Endothelial cell of umbilical vein (primary cell): Measurements from ENCODE around the gene INHA.

Source experiments
- CTCF ChIP-seq, 2 donors: IDR thresholded peaks; 1 replicate in 1 of 2; 2 replicates in 1 of 2; pipeline ENCODE4 v1.5.1; 2011; ENCODE audit warnings: low read length in 2 of 2, mild to moderate bottlenecking in 2 of 2, moderate library complexity in 2 of 2, control low read depth in 1 of 2, inconsistent platforms in 1 of 2, low read depth in 1 of 2; ENCODE audit not compliant: insufficient read depth in 1 of 2; ENCODE audit errors: extremely low read depth in 1 of 2
- EZH2 ChIP-seq: IDR thresholded peaks from 2 replicates; pipeline ENCODE4 v1.6.1; 2012; ENCODE audit warnings: borderline replicate concordance, low read depth, mild to moderate bottlenecking, moderate library complexity, low read length, inconsistent platforms; ENCODE audit not compliant: severe bottlenecking
- POLR2A ChIP-seq: IDR thresholded peaks from 2 replicates; pipeline ENCODE4 v1.6.1; 2012; ENCODE audit warnings: low read depth, mild to moderate bottlenecking, control low read depth, low read length

GRCh38 chr2:219554350-219554749, 17.8 kb upstream of the INHA start:
- no peak for TF ChIP-seq EZH2
- TF ChIP-seq POLR2A, result no peak
- TF ChIP-seq CTCF (IDR thresholded peaks at IDR 0.05; ENCODE audit: extremely low read depth in 1 of 2, insufficient read depth in 1 of 2, low read depth in 1 of 2, low read length in 2 of 2), result no peak
